Hypothalamus (tissue), 51 donors: ENCODE results near the gene FLII.
A peak's percentile ranks its signal among the peaks of the same experiment; 100 is the strongest.
"Not testable (repeated sequence)": the region's sequence is repeated elsewhere in the genome, so short reads cannot be mapped to it uniquely, and the experiment has no call there.

Source experiments
- DNase-seq, 51 donors: peaks; one replicate each; lab custom pipeline; 2025; lab: John Stamatoyannopoulos, UW

Gene FLII

GRCh38 chr17:18225121-18225641, 33.4 kb downstream of the FLII start, which contains the start of gene LLGL1:
LLGL1 (plus strand) TSS chr17:18225635; CDS start chr17:18225683, 48 bp downstream.
- DNase-seq, result peak; percentile 24 to 99 (median 91)

DNA sequence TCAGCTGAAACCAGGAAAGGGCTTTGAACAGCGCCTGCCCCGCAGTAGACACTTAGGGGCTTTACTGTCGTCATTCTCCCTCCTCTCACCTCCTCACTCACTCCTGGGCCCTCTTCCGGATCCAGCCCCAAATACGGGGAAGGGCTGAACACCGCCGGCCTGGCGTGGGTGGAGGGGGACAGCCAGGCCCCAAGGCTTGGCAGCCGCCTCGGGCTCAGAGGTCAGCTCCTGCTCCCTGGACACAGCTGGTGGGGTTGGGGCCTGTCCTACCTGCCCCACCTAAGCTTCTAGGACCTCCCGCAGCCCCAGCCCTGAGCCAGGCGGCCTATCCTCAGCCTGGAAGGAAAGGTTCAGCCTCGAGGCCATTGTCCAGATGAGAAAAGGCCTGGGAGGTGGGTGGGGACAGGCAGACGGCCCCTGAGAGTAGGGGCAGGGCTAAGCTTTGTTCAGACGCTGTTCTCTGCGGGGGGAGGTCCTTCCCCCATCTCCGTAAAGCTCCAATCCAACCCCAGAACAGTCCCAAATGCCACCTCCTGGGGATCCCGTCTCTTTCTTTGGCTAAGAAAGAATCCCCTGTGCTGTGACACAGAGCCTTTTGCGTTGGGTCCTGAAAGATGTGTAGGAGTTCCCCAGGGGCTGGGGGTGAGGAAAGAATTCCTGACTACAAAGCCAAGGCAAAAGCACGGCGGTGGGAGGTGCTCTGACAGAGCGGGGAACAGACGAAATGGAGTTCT, 34.0 kb downstream of the FLII start:
- DNase-seq, result no peak

GRCh38 chr17:18224053-18224386, 34.5 kb downstream of the FLII start:
- no peak for DNase-seq

- DNase-seq, result no peak
Measured at GRCh38 chr17:18218756-18219415, 39.7 kb downstream of the FLII start.

DNA sequence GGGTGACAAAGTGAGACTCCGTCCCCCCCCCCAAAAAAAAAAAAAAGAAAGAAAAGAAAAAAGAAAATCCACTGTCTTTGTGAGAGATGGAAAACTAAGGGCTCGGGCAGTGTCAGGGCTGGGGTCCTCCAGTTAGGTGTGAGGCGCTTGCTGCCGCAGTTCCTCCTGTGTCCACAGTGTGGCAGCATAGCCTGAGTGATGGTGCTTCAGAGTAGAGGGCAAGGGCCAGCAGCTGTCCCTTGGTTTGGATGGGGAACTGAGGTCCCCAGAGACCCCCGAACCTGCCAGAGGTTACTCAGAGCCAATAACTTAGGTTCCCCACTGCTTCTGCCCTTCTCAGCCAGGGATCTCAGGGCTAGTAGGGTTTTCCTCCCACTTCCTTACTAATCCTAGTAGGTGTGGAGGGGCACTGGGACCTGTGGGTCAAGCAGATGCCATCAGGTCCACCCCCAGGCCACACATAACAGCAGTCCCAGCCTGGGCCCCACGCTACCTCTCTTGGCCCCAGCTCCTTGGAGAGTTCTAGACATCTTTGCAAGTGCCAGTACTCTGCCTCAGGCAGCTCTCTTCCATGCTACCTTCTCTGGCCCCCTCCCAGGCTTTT, 41.0 kb downstream of the FLII start:
- peak in 40 of 51 donors; percentile 7 to 85 (median 60) for DNase-seq

DNA sequence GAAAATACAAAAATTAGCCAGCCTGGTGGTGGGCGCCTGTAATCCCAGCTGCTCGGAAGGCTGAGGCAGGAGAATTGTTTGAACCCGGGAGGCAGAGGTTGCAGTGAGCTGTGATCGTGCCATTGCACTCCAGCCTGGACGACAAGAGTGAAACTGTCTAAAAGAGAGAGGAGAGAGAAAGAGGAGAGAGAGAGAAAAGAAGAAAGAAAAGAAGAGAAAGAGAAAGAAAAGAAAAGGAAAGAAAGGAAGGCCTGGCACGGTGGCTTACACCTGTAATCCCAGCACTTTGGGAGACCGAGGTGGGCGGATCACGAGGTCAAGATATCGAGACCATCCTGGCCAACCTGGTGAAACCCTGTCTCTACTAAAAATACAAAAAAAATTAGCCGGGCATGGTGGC, 41.6 kb downstream of the FLII start:
- not testable (repeated sequence) for DNase-seq

- DNase-seq, result no peak
Measured at GRCh38 chr17:18213666-18214270, 44.8 kb downstream of the FLII start.

GRCh38 chr17:18208092-18208491, 50.4 kb downstream of the FLII start:
- no peak for DNase-seq

- DNase-seq, result no peak
Measured at GRCh38 chr17:18206962-18207361, 51.6 kb downstream of the FLII start.

DNA sequence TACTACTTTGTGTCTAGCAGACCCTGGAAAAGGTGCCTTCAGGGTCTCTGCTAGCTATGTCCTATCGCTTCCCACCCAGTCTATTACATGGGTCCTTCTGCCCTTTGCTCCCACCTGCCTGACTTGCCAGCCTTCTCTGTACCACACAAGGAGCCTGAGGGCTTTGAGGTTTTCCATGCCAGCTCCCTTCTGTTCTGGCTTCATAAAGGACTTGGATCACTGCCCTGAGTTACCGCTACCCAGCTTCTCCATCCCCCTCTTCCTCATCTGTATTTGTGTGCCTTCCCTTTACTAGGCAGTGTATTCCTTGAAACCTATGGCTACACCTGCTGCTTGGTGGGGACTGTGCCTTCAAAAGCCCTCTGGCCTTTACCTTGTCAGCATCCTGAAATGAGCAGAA, 52.7 kb downstream of the FLII start:
- DNase-seq, result no peak

DNA sequence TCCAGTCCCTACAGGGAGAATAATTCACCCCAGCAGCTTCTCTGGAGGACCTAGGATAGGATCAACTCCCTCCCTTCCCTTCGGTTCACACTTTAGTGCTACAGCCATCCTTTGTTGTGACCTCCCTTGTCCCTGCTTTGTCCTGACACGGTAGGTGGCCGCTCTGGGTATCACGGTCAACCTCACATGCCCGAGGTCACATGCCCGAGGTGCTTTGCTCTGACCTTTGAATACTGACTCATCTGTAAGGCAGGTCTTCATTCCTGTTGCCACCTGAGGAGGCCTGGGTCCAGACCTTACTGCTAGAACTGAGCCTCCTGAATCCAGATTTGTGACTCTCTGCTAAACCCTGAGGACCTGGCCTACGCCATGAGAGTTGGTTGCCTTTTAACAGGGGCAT, 55.2 kb downstream of the FLII start:
- DNase-seq, result no peak

DNA sequence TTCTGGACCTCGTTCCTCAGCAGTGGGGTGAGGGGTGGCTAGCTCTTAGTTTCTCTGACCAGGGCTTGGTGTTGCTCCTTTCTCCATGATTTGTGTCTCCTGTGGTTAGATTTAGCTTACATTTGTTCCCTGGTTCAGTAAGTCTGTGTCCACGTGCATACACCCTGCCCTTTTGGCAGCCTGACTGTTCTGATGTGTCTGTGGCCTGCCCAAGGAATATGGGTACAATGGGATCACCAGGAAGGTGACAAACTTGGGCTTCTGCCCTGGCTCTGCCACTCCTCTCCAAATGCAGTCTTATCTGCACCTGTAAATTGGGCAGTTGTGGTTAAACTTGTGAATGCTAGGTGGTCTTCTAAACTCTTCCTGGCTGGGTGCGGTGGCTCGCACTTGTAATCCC, 57.4 kb downstream of the FLII start:
- DNase-seq, result no peak

GRCh38 chr17:18198530-18198929, 60.0 kb downstream of the FLII start:
- DNase-seq, result no peak

- DNase-seq, result no peak
Measured at GRCh38 chr17:18197535-18198194, 60.9 kb downstream of the FLII start.

- DNase-seq, result peak in 1 of 51 donors; percentile 41
Measured at GRCh38 chr17:18195246-18195645, 63.3 kb downstream of the FLII start.
